Omental fat pad (tissue), 4 donors: ENCODE results near the gene TMC4. TPM values are rescaled to one million over a fixed set of nuclear protein-coding genes. Genes with fewer than 3 reads are reported as not detected.
"Not testable (repeated sequence)": the region's sequence is repeated elsewhere in the genome, so short reads cannot be mapped to it uniquely, and the experiment has no call there.

Source experiments
- ATAC-seq: fragments of 150-250 bp; one replicate; pipeline ENCODE4 v1.9.1; 2016; ENCODE audit warnings: mild to moderate bottlenecking, moderate library complexity; ENCODE audit not compliant: low FRiP score
- DNase-seq: peaks from one replicate; pipeline ENCODE4 v3.0.0-alpha.2; 2019; ENCODE audit warnings: low spot score
- CTCF ChIP-seq, 3 donors: fragments of 450-650 bp; IDR thresholded peaks; one replicate each; pipeline ENCODE4 v1.5.1; 2016 to 2017; ENCODE audit warnings: antibody characterized with exemption in 3 of 3, mild to moderate bottlenecking in 3 of 3, moderate library complexity in 2 of 3
- total RNA-seq, 4 donors: library from RNA; depleted of rRNA; stranded (reverse); fragments of >200 nt; gene quantifications; one replicate each; pipeline ENCODE4 v1.1.0, GENCODE V29; 2016

TMC4 gene
- total RNA-seq, 4 donors from 2014 or later: 1.2 to 4.1 (median 1.6) TPM; not detected in 1

- DNase-seq: no peak
- no peak for TF ChIP-seq CTCF (IDR thresholded peaks at IDR 0.05)
- no peak for ATAC-seq
These were observed 38.3 kb upstream of the TMC4 start for GRCh38 chr19:54211235-54211634.

GRCh38 chr19:54209811-54210494 is 37.0 kb upstream of the TMC4 start:
- no peak for TF ChIP-seq CTCF (IDR thresholded peaks at IDR 0.05)
- DNase-seq: peak; percentile 93
- peak; percentile 76 for ATAC-seq

DNA sequence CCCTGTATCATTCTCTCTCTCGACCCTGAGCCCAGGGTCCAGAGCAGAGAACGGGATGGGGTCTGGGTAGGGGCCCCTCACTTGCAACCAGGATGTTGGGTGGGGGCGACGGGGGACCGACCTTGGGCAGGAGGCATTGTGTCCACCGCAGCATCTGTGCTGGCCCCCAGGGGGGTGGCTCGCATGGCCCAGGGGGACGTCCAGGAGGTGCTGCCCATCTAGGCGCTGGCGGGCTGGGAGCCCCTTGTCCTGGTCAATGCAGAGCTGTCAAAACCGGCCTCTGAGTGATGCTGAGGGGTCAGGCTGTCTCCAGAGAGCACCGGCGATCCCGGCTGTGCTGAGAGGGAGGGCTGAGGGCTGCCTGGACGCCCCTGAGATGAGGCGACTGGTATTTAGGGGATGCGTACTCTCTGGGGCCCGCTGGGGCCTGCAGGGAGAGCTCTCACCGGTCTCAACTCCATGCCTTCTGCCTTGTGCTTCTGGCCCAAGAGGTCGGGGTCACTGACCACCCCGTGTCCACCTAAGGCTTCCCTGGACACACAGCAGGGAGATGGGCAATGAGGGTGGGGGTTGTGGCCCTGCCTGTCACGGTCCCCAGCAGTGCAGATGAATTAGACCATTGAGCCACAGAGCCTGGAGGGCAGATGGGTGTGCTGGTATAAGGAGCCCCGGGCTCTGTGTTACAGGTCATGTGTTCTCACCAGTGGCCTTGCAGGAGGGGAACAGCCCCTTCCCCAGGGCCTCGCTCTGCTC is 36.3 kb upstream of the TMC4 start:
- no peak for ATAC-seq
- no peak for DNase-seq
- no peak for TF ChIP-seq CTCF (IDR thresholded peaks at IDR 0.05)

- ATAC-seq (no peak), DNase-seq (no peak)
- TF ChIP-seq CTCF (IDR thresholded peaks at IDR 0.05): no peak
These were observed 35.8 kb upstream of the TMC4 start for GRCh38 chr19:54208784-54209057.

GRCh38 chr19:54207983-54208783 is 35.2 kb upstream of the TMC4 start:
- peak; percentile 38 for ATAC-seq
- peak; percentile 53 for DNase-seq
- no peak for TF ChIP-seq CTCF (IDR thresholded peaks at IDR 0.05)

GRCh38 chr19:54207676-54207982 is 34.7 kb upstream of the TMC4 start:
- DNase-seq: no peak
- ATAC-seq: peak; percentile 3
- TF ChIP-seq CTCF (IDR thresholded peaks at IDR 0.05): no peak

- not testable (repeated sequence) for ATAC-seq
These were observed 34.2 kb upstream of the TMC4 start for GRCh38 chr19:54207193-54207592.

More at GRCh38 chr19:54207193-54207592, 34.2 kb upstream of the TMC4 start:
- not testable (repeated sequence) for DNase-seq
